ENCODE data around the gene CLTRN.
"Not testable (repeated sequence)": the region's sequence is repeated elsewhere in the genome, so short reads cannot be mapped to it uniquely, and the experiment has no call there.

CLTRN gene, protein sequence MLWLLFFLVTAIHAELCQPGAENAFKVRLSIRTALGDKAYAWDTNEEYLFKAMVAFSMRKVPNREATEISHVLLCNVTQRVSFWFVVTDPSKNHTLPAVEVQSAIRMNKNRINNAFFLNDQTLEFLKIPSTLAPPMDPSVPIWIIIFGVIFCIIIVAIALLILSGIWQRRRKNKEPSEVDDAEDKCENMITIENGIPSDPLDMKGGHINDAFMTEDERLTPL

DNA sequence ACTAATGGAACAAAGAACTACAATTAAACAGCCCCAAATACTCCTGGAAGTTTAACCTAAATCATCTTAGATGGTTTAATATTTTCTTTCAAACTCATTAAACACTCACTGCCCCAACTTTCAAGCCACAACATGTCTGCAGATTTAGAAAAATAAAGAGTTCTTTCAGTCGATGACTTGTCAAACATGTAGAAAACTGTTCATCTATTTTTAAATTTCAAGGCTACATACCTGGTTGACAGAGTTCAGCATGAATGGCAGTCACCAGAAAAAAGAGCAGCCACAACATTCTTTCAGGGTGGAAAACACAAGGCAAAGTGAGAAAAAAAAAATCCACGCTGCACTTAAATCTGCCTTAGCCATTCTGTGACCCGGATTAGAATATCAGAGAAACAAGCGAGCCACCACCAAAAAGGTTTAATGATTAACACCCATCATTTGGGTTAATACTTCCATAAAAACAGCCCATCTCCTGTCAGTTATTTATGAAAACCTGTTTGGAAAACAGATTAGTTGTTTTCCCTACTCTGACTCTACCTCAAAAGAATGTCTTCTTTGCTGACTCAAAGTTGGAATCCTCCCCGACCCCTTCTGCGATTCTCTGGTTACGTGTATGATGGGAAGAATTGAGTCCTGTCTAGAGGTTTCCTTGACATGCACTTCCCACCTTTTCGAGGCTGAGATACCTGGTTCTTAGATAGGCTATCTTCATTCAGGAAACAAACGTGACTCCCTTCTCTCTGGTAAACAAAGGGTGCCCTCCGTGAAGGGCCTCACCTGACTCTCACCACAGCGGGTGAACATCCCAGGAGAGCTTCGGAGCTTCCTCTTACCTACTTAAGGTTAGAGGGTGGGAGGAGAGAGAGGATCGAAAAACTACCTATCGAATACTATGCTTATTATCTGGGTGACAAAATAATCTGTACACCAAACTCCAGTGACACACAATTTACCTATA lies at the start of gene CLTRN:
Gene CLTRN, minus strand, starts transcription at position 319 of the 958 bp plus-strand sequence. Its CDS starts 30 bp downstream, at position 289.
- no peak for DNase-seq (ENCODE audit: low spot score)

DNA sequence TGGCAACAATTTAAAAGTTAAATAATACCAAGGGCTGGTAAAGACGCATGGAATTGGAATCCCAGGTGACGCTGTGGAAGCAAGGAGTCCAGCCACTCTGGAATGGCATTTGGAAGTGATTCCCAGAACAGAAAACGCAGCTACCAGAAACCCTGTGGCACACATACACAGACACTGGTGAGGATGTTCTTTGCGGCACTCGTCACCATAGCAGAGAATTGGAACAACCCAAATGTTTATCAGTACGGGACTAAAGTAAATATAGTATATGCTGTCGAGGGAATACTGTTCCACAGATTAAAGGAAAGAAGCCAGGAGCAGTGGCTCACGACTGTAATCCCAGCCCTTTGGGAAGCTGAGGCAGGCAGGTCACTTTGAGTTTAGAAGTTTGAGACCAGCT lies 39.7 kb upstream of the CLTRN start:
- DNase-seq (ENCODE audit: low spot score), result not testable (repeated sequence)

DNA sequence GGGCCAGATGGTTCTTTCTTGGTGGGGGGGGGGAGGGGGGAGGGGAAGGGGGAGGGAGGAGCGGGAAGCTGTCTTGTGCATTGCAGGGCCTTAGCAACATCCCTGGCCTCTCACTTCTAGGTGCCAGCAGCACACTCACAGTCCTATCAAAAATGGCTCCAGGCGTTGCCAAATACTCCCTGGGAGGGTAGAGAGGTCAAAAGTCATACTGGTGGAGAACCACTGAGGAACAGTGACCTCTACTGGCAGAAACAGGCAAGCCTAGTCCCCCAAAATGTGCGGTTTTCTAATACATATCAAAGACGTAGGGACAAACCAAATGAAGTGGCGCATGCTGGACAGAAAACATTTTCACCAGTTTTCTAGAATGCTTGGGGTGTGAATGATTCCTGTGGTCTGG lies 39.2 kb upstream of the CLTRN start:
- DNase-seq (ENCODE audit: low spot score), result not testable (repeated sequence)

DNA sequence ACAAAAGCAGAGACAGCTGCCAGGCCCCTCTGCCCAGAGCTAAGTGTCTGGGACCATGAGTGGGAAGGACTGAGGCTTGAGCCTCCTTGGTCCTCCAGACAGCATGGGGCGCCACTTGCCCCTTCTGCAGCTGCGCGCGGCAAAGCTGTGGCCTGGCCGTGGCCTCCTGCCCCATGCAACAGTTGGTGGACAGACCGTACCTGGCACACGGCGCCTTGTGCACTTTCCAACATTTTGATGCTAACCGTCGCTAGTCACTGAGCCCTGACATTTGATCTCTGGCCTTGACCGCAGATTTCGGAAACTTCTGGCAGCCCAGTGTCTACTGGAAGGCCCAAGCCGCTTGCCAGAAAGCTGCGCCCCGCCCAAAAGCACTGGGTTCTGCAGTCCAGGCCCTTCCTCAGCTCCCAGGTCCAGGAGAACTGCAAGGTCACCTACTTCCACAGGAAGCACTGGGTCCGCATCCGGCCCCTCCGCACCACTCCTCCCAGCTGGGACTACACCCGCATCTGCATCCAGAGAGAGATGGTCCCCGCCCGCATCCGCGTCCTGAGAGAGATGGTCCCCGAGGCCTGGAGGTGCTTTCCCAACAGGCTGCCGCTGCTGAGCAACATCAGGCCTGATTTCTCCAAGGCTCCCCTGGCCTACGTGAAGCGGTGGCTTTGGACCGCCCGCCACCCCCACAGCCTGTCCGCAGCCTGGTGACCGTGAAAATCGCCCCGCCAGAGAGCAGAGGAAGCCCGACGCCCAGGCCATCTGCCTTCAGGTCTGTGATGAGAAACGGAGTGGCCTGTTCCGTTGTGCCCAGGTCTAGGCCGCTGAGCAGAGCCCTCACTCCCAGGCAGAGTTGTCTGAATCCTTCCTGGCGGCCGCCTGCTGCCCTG lies 38.1 kb upstream of the CLTRN start:
- DNase-seq (ENCODE audit: low spot score), result no peak

DNA sequence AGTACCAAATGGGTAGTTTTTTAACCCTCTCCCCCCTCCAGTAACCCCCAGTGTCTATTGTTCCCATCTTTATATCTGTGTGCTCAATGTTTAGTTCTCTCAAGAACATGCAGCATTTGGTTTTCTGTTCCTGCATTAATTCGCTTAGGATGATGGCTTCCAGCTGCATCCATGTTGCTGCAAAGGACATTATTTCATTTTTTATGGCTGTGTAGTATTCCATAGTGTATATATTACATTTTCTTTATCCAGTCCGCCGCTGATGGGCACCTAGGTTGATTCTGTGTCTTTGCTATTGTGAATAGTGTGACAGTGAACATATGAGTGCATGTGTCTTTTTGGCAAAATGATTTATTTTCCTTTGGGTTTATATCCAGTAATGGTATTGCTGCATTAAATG lies 31.9 kb upstream of the CLTRN start:
- no peak for DNase-seq (ENCODE audit: low spot score)

DNA sequence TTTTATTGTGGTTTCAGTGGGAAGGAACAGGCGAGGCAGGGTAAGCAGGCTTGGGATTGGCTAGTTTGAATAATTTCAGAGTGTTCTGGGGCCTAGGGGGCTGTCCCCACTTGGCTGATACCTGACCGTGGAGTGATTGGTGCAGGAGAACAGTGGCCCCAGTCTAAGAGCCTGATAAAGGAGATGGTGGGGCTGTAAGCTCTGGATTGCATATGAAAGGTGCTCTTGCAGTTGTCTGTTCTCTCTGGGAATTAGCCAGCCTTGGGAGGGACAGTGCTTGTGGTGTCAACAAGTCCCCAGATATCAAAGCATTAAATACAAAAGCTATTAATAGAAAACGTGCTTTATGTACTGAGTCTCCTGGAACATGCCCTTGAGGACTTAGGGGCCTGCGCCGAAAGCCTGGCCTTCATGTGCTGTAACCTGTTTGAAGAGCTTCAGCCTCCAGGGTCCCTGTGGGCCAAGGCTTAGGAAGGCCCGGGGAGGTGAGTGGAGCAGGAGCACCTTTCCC lies 30.4 kb upstream of the CLTRN start:
- no peak for DNase-seq (ENCODE audit: low spot score)

DNA sequence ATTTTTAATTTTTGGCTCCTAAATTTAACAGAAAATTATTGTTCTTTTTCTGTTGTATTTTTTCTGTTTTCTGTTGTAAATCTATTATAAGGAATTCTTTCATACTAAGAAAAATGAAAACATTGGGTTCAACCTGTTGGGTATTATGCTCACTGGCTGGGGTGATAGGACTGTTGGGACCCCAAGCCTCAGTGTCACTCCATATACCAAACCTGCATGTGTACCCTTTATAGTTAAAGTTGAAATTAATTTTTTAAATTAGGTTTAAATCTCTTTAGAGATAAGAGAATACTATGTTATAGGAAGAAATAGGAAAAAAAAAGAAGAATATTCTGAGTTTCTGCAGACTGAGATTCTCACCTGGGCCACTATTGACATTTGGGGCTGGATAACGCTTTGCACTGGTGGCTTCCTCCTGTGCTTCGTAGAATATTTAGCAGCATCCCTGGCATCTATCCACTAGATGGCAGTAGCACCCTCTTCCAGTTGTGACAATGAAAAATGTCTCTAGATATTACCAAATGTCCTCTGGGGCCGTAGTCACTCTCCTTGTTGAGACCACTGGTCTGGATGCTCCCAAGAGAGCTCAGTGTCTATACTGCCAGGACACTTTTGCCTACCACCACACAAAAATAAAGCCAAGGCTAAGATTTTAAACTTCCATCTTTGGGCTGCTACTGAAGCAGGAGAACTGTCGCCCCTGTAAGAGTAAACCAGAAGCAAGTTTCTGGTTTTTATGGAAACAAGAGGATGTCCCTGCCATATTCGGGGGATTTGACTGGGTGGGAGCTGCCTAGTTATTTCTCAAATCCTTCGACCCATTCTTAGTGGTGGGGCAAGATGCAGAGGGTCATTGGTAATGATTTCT lies 22.4 kb upstream of the CLTRN start:
- peak; percentile 54 for DNase-seq (ENCODE audit: low spot score)

DNA sequence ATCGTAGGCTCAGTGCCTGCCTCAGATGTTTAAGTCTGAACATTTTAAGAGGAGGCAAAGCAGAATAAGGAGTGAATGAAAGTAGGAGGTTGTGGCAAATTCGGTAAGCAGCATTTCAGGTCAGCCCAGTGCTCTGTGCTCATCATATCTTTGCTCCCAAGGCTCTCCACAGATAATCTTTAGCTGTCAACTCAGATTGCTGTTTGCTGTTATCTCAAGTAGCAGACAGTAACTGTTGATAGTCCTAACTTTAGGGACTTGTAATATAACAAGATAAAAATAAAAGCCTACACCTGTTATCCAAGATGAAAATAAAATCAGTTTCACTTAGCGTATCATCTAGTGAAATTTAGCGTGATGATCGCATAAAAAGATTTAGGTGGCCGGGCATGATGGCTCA lies 18.6 kb upstream of the CLTRN start:
- no peak for DNase-seq (ENCODE audit: low spot score)

DNA sequence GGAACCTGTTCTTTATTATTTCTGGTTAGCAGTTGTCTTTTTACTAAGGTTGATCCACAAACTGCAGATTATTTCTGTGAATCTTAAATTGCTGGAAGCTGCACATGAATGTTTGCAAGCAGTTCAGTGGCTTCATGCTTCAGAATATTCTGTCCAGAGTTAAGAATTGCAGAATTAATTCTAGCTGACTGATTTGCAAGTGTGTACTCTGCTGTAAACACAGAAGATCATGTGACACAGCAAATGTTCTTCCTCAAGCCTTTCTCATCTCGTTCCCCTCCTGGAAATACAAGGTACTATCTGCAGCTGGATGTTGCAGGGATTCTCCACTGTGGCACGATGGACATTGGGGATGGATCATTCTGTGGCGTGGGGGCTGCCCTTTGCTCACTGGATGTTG lies 16.8 kb upstream of the CLTRN start:
- DNase-seq (ENCODE audit: low spot score), result no peak

DNA sequence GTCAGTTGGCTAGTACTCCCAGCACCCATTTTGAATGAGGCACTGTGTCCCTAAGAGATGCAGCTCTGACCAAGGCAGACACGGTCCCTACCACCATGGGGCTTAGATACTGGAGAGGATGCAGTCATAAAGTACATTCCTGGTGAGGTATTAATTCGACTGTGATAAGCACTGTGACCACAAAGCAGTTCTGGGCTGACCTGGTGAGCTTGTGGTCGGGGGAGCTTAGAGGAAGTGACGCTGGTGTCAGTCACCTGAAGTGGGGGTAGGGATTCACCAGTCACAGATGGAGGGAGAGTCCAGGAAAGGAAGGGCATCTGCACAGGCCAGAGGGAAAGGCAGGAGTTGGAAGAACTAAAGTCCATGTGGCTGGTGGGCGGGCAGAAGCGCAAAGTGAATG lies 15.8 kb upstream of the CLTRN start:
- DNase-seq (ENCODE audit: low spot score), result no peak

DNA sequence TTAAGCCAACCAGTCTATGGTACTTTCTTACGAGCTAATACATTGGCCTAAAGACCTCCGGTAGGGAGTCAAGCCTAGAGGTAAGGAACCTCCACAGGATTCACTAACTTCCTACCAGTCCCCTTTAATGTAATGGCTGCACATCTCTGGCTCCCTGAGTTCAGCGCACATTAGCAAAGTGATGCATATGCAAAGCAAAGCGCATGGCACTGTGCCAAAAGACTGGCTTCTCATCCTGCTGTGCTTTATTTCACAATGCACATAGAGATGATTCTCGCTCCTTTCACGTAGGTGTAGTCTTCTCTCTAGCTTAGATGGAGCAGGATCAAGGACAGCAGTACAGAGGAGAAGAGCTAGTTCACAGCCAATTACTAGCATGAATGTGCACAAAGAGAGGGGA lies 14.6 kb upstream of the CLTRN start:
- no peak for DNase-seq (ENCODE audit: low spot score)

DNA sequence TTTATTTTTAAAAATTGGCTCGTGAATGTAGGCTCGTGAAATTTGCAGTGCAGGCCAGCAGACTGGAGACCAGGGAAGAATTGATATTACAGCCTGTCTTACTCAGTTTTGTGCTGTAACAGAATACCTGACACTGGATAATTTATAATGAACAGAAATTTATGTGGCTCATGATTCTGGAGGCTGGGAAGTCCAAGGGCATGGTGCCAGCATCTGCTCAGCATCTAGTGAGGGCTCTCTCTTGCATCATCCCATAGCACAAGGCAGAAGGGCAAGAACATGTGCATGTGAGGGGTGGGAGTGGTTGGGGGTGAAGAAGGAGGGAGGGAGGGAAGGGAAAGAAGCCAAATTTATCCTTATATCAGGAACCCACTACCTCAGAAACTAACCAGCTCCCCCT lies 13.7 kb upstream of the CLTRN start:
- DNase-seq (ENCODE audit: low spot score), result no peak

DNA sequence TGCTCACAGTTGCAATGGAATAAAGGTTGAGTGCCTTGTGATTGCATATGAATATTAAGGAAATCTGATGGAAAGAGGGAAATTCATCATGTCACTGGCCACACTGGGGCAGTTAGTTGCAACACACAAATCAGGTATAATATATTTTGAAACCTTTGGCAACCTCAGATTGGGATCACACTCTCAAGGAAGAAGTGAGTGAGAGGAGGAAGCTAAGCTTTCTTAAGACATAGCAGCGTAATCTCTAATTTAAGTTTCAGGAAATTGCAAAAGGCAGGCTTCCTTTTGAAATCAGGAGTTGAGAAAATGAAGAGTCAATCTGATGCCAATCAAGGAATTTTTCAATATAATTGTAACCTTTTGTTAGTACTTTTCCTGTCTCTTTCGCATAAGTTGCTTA lies 12.3 kb upstream of the CLTRN start:
- peak; percentile 9 for DNase-seq (ENCODE audit: low spot score)

DNA sequence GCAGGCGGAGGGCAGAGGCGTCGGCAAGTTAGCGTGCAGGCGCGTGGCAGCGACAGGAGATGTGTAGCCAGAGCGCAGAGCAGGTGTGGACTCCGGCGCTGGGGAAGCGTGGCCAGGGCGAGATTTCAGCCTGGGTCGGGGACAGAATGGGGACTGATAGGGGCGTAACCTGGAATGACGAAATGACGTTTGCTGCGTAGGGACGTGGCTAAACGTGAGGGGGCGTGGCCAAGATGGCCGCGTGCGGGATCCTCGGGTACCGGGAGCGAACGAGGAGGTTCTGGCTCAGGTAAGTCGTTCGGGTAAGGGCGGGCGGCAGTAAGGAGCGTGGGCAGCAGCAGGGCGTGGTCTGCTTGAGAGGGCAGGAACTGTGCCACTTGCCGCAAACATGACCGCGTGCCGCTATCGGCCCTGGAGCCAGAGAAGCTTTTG lies 10.9 kb upstream of the CLTRN start:
- DNase-seq (ENCODE audit: low spot score), result no peak

DNA sequence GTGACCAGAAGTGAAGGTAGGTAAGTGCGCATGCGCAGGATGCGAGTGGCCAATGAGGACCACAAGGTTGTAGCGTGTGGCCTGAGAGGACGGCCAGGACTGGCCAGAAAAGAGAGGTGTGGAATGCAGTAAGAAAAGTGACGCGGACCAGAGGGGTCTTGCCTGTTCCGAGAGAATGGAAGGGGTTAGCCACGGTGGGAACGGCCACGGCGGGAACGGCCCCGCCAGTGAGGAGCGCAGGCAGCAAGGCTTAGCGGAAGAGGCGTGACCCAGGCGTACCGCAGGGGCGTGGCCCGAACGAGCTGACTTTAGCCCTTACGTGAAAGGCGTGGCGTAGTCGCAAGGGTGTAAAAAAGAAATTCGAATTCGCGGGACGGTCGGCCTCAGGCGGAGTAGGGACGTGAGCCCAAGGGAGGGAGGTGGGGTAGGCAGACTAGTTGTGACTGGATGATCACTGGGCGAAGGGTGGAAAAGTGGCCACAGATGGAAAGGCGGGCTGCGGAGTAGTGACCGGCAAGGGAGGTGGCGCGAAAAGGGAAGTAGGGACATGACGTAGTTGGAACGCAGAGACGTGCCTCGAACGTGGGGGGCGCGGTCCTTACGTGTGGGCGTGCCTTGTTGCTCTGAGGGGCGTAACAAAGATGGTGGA lies 10.4 kb upstream of the CLTRN start:
- DNase-seq (ENCODE audit: low spot score), result peak; percentile 93

DNA sequence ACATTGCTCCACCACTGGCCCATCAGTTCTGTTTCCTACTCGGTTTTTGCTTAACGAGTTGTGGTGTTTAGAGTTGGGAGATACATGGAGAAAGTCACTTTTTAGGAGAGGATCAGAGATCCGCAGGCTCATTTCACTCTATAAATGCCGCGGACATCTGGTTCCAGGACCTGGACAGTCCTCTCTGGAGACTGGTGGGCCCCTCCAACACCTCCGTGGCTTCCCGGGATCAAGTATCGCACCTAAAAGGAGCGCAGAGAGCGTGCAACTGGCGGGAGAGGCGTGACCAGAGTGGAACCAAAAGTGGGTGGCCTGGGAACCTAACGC lies 9.9 kb upstream of the CLTRN start:
- no peak for DNase-seq (ENCODE audit: low spot score)

DNA sequence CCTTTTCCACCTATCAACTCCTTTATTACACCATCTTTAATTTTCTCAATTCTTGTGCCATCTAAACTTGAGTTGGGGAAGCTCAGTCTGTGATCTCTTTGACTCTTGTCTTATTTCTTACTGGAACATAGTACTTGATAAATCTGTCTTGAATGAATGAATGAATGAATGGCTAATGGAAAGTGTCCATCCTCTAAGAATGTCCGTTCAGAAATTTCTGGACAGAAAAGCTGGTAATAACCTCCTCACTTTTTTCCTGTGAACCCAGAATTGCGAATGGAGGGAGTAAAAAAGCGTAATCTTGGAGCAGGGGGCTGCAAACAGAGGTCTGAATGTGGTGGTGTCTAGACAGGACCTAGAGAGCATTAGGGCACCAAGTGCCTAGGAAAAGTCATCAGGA lies 9.4 kb upstream of the CLTRN start:
- no peak for DNase-seq (ENCODE audit: low spot score)

DNA sequence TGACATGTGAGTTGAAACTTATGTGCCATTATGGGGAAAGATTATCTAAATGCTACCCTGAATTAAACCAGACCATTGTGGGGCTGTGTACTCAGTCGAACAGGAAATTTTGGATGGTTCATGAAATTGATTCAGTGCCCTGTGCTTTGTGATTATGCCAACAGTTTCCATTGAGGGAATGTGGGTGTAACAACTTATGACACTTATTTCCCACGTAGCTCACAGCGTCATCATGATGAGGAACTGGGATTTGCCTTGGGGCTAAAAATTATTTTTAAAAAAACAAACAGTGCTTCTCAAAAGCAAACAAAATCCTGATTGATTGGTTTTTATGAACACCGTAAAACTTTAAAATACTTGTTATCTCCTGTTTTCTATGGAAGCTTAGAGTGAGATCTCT lies 8.3 kb upstream of the CLTRN start:
- DNase-seq (ENCODE audit: low spot score), result no peak

DNA sequence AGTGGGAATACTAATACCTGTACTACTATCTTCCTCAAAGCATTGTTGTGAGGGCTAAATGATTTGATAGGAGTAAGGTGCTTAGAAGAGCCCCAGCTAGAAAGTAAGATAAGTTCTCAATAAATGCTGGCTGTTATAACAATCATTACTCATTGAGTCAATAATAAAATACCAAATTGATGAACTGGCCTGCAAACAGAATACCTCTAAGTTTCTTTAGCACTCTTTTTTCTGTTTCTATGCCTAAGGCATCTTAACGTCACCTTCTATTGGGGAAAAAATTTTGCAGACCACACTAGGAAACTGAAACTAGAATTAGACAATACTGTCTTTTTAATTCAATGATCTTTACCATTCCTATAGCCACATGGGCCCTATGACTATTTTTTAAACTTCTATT lies 1.2 kb downstream of the CLTRN start:
- no peak for DNase-seq (ENCODE audit: low spot score)

DNA sequence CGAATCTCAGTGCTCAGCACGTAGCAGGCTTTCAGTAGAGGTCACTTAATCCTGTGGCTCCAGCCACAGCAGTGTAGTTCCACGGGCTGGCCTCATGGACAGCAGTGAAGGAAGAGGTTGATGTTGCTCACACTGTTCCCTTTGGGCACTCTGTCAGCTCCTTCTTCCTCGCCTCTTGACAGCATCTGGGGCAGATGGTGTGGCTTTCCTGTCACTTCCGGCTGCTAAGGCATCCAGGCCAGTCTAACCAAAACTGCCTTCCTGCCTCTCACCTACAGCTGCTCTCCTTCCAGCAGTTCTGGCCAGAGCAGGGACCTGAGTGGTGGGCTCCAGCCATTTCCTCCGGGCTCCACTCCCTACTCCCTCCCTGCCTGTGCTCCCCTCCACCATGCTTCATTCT lies 9.8 kb downstream of the CLTRN start:
- not testable (repeated sequence) for DNase-seq (ENCODE audit: low spot score)

DNA sequence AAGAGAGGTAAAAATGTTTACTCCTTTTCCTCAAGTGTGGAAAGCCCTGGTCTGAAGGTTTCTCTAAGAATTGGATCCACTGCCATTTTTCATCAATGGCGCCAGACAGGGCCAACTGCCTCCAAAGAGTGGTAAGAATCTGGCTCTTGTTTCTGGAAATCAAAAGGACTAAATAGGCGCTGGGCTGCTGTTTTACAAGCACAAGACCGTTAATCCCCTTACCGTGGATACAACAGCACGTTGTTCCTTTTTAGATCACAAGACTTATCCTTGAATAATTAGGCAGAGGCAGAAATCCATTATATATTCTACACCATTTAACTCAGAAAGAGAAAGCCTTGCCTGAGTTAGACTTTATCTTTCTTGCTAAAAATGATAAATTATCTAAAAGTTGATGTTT lies 10.6 kb downstream of the CLTRN start:
- peak; percentile 74 for DNase-seq (ENCODE audit: low spot score)

Measured in pons (tissue), 1 donor.